H9 (cell line): ENCODE data around the gene GLCCI1. TPM values are rescaled to one million over a fixed set of nuclear protein-coding genes. Genes with fewer than 3 reads are reported as not detected.

Experiments used
- DNase-seq: peaks from one replicate; pipeline ENCODE4 v3.0.0-alpha.2; 2017
- H2AFZ ChIP-seq: one replicate; pipeline ENCODE4 v1.6.1; 2013; ENCODE audit warnings: mild to moderate bottlenecking, low read length, control low read depth, moderate library complexity
- H2AK5ac ChIP-seq: 2 replicates; pipeline ENCODE4 v1.6.1; 2013; ENCODE audit warnings: low read length, control low read depth, mixed read lengths; ENCODE audit not compliant: insufficient read length
- H2BK120ac ChIP-seq: one replicate; pipeline ENCODE4 v1.6.1; 2013; ENCODE audit warnings: low read depth, mild to moderate bottlenecking, low read length, control low read depth, inconsistent platforms; ENCODE audit not compliant: poor library complexity, severe bottlenecking
- H2BK12ac ChIP-seq: 2 replicates; pipeline ENCODE4 v1.6.1; 2013; ENCODE audit warnings: low read length, control low read depth, mixed read lengths, low read depth; ENCODE audit not compliant: insufficient read length
- H2BK15ac ChIP-seq: 2 replicates; pipeline ENCODE4 v1.6.1; 2013; ENCODE audit warnings: low read depth, low read length, control low read depth
- H2BK20ac ChIP-seq: one replicate; pipeline ENCODE4 v1.6.1; 2013; ENCODE audit warnings: low read depth, mild to moderate bottlenecking, low read length, control low read depth, inconsistent platforms; ENCODE audit not compliant: poor library complexity, severe bottlenecking
- H2BK5ac ChIP-seq: 2 replicates; pipeline ENCODE4 v1.6.1; 2013; ENCODE audit warnings: low read length, control low read depth, mixed read lengths; ENCODE audit not compliant: insufficient read length
- H3K14ac ChIP-seq: 2 replicates; pipeline ENCODE4 v1.6.1; 2013; ENCODE audit warnings: low read length, control low read depth; ENCODE audit not compliant: insufficient read depth
- H3K18ac ChIP-seq: 2 replicates; pipeline ENCODE4 v1.6.1; 2013; ENCODE audit warnings: low read depth, mild to moderate bottlenecking, mixed read lengths, low read length, control low read depth; ENCODE audit not compliant: insufficient read length
- H3K23ac ChIP-seq: 2 replicates; pipeline ENCODE4 v1.6.1; 2013; ENCODE audit warnings: low read length, control low read depth, mixed read lengths, low read depth; ENCODE audit not compliant: insufficient read length
- H3K23me2 ChIP-seq: 2 replicates; pipeline ENCODE4 v1.6.1; 2013; ENCODE audit warnings: low read depth, mild to moderate bottlenecking, mixed read lengths, low read length, control low read depth; ENCODE audit not compliant: insufficient read length, poor library complexity, severe bottlenecking
- H3K27ac ChIP-seq: 2 replicates; pipeline ENCODE4 v1.5.1; 2013; ENCODE audit warnings: low read length, control low read depth, mixed read lengths, low read depth; ENCODE audit not compliant: insufficient read length
- H3K27me3 ChIP-seq: 2 replicates; pipeline ENCODE4 v1.6.1; 2013; ENCODE audit warnings: low read length, control low read depth, inconsistent platforms; ENCODE audit not compliant: insufficient read depth
- H3K4ac ChIP-seq: 2 replicates; pipeline ENCODE4 v1.6.1; 2013; ENCODE audit warnings: low read depth, mild to moderate bottlenecking, control low read depth, inconsistent platforms, low read length, moderate library complexity
- H3K4me1 ChIP-seq: 2 replicates; pipeline ENCODE4 v1.6.1; 2013; ENCODE audit warnings: low read length, control low read depth, inconsistent platforms; ENCODE audit not compliant: insufficient read depth
- H3K4me2 ChIP-seq: 2 replicates; pipeline ENCODE4 v1.6.1; 2013; ENCODE audit warnings: low read length, control low read depth, mixed read lengths; ENCODE audit not compliant: insufficient read length, insufficient read depth
- H3K56ac ChIP-seq: 2 replicates; pipeline ENCODE4 v1.6.1; 2013; ENCODE audit warnings: low read depth, mild to moderate bottlenecking, mixed read lengths, low read length, control low read depth; ENCODE audit not compliant: insufficient read length
- H3K79me1 ChIP-seq: 2 replicates; pipeline ENCODE4 v1.6.1; 2013; ENCODE audit warnings: low read depth, mild to moderate bottlenecking, moderate library complexity, low read length, control low read depth, inconsistent platforms; ENCODE audit not compliant: insufficient read depth, poor library complexity, severe bottlenecking
- H3K79me2 ChIP-seq: 2 replicates; pipeline ENCODE4 v1.6.1; 2013; ENCODE audit warnings: low read length, control low read depth, inconsistent platforms; ENCODE audit not compliant: insufficient read depth
- H3K9ac ChIP-seq: 2 replicates; pipeline ENCODE4 v1.6.1; 2013; ENCODE audit warnings: low read length, control low read depth, mixed read lengths; ENCODE audit not compliant: insufficient read length; ENCODE audit errors: extremely low read depth
- H3K9me3 ChIP-seq: one replicate; pipeline ENCODE4 v1.6.1; 2013; ENCODE audit warnings: low read depth, low read length, inconsistent platforms; ENCODE audit not compliant: control insufficient read depth
- H3T11ph ChIP-seq: one replicate; pipeline ENCODE4 v1.6.1; 2013; ENCODE audit warnings: mild to moderate bottlenecking, low read length, control low read depth, inconsistent platforms
- H4K20me1 ChIP-seq: one replicate; pipeline ENCODE4 v1.6.1; 2013; ENCODE audit not compliant: control insufficient read depth, insufficient read length, insufficient read depth
- H4K5ac ChIP-seq: 2 replicates; pipeline ENCODE4 v1.6.1; 2013; ENCODE audit warnings: low read depth, mild to moderate bottlenecking, mixed read lengths, low read length, control low read depth; ENCODE audit not compliant: insufficient read length
- H4K8ac ChIP-seq: replicated peaks from 2 replicates; pipeline ENCODE4 v1.6.1; 2013; ENCODE audit warnings: low read length, control low read depth, mixed read lengths, low read depth; ENCODE audit not compliant: insufficient read length
- H4K91ac ChIP-seq: 2 replicates; pipeline ENCODE4 v1.6.1; 2013; ENCODE audit warnings: low read depth, mild to moderate bottlenecking, moderate library complexity, mixed read lengths, low read length, control low read depth; ENCODE audit not compliant: insufficient read length
- H3K27ac Mint-ChIP-seq, 3 experiments: 2 replicates in 2 of 3; 3 replicates in 1 of 3; pipeline ENCODE4 v1.8.0; 2020 to 2021; ENCODE audit warnings: mixed read lengths in 3 of 3, mild to moderate bottlenecking in 1 of 3, moderate library complexity in 1 of 3
- H3K27me3 Mint-ChIP-seq: 2 replicates; pipeline ENCODE4 v1.8.0; 2021; ENCODE audit warnings: low read depth, mild to moderate bottlenecking, moderate library complexity, mixed read lengths
- H3K36me3 Mint-ChIP-seq, 3 experiments: 2 replicates in 2 of 3; 3 replicates in 1 of 3; pipeline ENCODE4 v1.8.0; 2020 to 2021; ENCODE audit warnings: low read depth in 3 of 3, mixed read lengths in 3 of 3; ENCODE audit not compliant: insufficient read depth in 1 of 3
- H3K4me1 Mint-ChIP-seq, 2 experiments: 2 replicates each; pipeline ENCODE4 v1.8.0; 2020; ENCODE audit warnings: mixed read lengths in 2 of 2
- H3K4me3 Mint-ChIP-seq, 2 experiments: 2 replicates in 1 of 2; 3 replicates in 1 of 2; pipeline ENCODE4 v1.8.0; 2020 to 2021; ENCODE audit warnings: mild to moderate bottlenecking in 2 of 2, mixed read lengths in 2 of 2, moderate library complexity in 1 of 2
- H3K9me3 Mint-ChIP-seq, 2 experiments: 2 replicates in 1 of 2; 3 replicates in 1 of 2; pipeline ENCODE4 v1.8.0; 2020; ENCODE audit warnings: mild to moderate bottlenecking in 2 of 2, mixed read lengths in 2 of 2, moderate library complexity in 1 of 2
- CTCF ChIP-seq: fragments of 200-600 bp; sonication (generic); conservative IDR thresholded peaks from 3 replicates; pipeline ENCODE4 v1.8.0; 2021; ENCODE audit warnings: antibody characterized with exemption, mild to moderate bottlenecking
- WGBS: extraction: QIAGEN DNeasy Blood & Tissue Kit; methylation state at CpG from one replicate; pipeline ENCODE4 v1.1.7; 2013; ENCODE audit warnings: missing lambda C conversion rate, low lambda C conversion rate, mixed read lengths; ENCODE audit not compliant: insufficient read length; ENCODE audit errors: extremely low coverage; 5-methylcytosine and 5-hydroxymethylcytosine counted together
- total RNA-seq: library from RNA; stranded (reverse); gene quantifications from 2 replicates; pipeline ENCODE4 v1.2.1, GENCODE V29; 2021

The GLCCI1 gene
- total RNA-seq, 1 experiment from 2014 or later: 19.1 TPM

GRCh38 chr7:7977774-7978173 is 9.2 kb downstream of the GLCCI1 start:
- no peak for TF ChIP-seq CTCF
- Histone ChIP-seq H3K4me1 (no peaks in the 10 kb centered on the region), H2BK5ac (no peak overlapping the region), H3T11ph (no peak overlapping the region), H4K5ac (no peak overlapping the region), H2AK5ac (no peak overlapping the region), H3K56ac (no peak overlapping the region), H3K23ac (no peak overlapping the region), H3K27ac (no peak overlapping the region), H2AFZ (no peak overlapping the region), H4K91ac (no peak overlapping the region), H3K79me1 (no peaks in the 10 kb centered on the region), H2BK120ac (no peak overlapping the region), H3K9ac (no peak overlapping the region), H2BK12ac (no peak overlapping the region), H3K23me2 (no peaks in the 10 kb centered on the region), H3K14ac (no peak overlapping the region), H2BK15ac (no peak overlapping the region), H3K18ac (no peak overlapping the region), H3K27me3 (no peaks in the 10 kb centered on the region), H3K9me3 (no peaks in the 10 kb centered on the region), H3K4me2 (no peak overlapping the region), H4K20me1 (no peaks in the 10 kb centered on the region), H3K79me2 (peaks cover 5% of the 10 kb centered on the region; the same call in 1 of the 2 replicates), H4K8ac (no peak overlapping the region), H2BK20ac (no peak overlapping the region), H3K4ac (no peak overlapping the region)
- Mint-ChIP-seq H3K27ac (no peak overlapping the region), H3K36me3 (no peaks in the 10 kb centered on the region), H3K27me3 (no peaks in the 10 kb centered on the region), H3K9me3 (no peaks in the 10 kb centered on the region), H3K4me3 (no peak overlapping the region), H3K4me1 (peaks cover 17 to 22% of the 10 kb centered on the region in 2 experiments)
- WGBS: no CpG with 5 or more reads among the region's 2 CpGs
- DNase-seq: no peak
